ENCODE measurements around the gene PDGFC.

PDGFC gene

DNA sequence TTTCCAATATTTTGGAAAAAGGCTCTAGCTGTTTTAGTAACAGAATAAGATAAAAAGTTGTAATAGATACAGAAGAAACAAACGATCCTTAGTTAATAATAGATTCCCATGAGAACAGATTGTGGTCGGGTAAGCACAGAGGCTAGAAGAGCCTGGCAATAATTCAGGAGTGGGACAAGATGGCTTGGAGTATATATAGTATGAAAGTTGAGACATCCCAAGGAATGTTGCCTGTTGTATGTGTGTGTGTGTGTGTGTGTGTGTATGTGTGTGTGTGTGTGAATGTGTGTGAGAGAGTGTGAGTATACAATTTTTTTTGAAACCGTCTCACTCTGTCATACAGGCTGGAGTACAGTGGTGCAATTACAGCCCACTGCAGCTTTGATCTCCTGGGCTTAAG lies 150.7 kb downstream of the PDGFC start:
- DNase-seq = no peak

DNA sequence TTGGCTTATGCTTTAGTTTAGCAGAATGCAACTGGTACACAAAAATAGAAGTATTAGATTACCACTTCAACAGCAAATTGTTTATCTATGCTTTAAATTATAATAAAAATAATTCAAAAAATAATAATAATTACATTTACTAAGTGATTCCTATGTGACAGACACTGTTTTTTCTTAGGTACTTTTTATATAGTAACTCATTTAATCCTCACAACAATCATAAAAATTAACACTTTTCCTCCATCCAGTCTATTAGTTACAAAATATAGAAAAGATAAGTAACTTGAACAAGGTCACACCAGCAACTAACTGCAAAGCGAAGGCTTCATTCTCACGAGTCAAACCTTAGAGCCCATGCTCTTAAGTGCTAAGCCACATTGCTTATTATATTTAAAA lies 155.2 kb downstream of the PDGFC start:
- no peak for DNase-seq

DNA sequence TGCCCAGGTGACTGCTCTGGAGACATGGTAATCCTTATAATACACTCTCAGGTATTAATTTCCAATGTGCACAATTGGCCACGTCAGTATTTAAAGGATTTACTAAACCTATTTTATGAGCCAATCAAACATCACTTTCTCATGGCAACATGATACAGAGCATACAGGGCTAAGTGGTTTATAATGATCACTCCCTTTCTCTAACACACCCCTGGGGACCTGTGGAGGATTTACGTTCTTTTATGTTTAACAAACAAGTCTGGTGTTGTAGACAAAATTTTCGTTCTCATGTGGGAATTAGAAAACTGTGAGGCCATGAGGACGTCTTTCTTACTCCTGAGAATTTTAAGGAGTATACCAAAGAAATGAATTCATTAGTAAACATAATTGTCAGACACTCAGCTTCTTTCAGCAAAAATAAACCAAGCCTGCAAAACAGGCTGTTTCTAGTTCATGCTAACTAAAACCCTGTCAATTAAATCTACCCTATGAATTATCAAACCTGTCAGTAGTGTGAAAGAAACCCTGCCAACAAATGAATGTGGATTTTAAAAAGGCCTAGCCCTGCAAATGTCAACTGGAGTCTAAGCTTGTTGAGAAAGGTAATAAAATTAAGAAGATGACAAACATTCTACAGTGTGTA lies 155.8 kb downstream of the PDGFC start:
- peak; percentile 94 for DNase-seq

DNA sequence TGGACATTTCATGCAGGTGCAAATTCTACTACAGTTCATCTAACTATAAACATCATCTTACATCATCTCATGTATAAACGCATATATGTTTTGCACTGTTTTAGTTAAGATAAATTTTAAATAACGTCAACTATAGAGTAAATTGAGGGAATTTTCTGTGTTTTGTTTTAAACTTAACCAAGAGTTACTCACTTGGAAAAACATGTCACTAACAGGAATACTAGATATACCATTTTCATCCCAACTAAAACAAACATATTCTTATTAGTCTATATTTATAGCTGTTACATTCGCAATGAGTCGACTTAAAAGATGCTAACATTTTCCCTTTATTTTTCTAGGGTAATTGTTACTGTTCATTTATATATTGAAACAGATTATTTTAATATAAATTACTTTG lies 159.6 kb downstream of the PDGFC start:
- no peak for DNase-seq

DNA sequence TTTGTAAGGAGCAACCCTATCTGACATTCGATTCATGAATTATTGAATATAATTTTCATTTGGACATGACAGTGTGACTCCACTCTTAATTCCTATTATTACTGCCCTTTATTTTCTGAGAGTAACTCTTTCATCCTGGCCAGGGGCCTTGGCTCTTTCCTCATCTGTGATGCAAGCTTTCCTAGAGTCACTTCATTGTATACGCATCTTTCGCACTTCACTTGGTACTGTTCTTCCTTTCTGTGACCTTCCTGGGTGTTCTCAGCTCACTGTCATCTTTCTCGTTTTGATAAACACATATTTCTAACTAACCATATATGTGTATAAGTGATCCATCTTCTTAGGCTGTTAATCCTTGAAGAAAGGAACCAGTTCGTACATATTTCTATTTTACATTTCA lies 160.3 kb downstream of the PDGFC start:
- DNase-seq = no peak

DNA sequence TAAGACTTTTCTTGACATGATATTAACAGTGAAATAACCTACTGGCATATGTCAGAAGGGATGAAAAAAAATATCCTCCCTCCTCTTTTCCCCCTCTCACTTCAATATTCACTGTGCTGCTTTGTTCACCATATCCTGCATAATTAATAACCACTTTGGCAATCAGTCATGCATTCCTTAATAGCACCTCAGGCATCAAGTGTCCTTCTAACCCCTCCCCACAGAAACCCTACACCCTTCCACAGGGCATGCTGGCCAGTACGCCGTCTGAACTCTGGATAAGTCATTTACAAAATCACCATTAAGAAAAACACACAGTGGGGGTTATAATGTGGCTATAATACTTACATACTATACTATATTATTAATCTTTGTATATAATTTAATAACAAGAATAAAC lies 165.9 kb downstream of the PDGFC start:
- peak; percentile 76 for DNase-seq

DNA sequence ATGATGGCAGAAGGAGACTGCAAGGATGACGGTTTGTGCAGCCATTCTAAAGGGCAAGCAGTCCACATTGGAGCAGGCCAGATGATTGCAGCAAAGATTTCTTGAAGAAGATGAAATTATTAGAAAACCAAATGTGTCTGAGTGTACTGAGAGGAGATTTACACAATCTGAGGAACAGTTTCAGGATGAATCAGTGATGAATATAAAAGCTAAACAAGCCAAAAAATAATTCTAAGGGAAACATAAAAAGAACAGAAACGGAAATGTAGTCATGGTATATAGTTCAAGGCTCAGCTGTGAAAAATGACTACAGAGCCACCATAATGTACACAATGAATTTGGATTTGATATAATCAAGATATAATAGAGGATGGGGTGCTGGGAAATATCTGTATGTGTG lies 168.5 kb downstream of the PDGFC start:
- no peak for DNase-seq

DNA sequence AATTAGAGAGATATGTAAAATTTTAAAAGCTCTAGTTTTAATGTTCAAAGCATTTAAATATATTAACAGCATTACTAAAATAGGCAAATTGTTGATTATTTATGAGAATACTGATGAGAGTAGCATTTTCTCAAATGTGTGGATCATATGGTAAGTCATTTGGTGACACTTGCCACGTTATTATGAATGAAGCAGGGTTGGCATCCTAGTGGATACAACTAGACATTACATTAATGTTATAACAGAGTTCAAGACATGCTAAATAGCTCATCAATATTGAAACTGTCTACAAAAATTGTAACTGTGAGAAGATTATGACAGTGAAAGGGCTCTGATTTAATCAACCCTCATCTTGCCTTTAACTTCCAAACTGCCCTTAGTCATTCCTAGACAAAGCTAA lies 171.1 kb downstream of the PDGFC start:
- DNase-seq = no peak

DNA sequence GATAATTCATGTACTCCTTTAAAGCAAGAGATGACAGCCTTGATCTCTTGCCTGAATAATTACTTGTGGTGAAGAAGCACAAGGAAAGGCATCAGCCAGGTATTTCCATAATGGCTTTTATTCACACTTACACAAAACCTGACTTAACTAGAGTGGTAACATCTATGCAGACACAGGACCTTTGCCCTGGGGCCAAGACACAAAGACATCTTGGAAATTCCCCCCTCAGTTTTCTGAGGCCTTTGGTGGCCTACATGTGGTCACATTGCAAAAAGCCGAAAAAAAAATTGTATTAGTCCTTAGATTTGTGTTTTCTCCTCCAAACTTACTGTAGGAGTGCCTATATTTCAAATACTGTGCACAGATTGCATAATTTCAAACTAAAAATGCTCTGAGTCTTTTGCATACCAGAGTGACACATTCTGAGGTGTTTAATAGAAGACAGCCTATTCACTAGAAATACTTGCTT lies 172.4 kb downstream of the PDGFC start:
- no peak for DNase-seq

DNA sequence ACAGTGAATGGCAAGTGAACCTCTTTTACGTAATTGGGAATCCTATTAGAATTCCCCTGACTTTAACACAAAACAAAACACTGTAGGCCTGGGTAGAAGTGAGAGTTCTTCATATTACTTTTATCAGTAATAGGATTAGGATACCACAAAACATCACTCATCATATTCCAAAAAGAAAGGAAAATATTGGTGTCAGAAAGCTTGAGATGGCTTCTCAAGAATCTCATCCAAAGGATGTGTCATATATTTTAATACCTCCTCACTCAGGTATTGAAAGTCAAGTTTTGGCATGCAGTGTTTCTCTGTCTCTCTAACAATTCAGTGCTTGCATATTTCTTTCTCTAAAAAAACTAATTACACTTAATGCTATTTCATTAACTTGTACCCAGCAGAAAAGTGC lies 173.2 kb downstream of the PDGFC start:
- DNase-seq = no peak

DNA sequence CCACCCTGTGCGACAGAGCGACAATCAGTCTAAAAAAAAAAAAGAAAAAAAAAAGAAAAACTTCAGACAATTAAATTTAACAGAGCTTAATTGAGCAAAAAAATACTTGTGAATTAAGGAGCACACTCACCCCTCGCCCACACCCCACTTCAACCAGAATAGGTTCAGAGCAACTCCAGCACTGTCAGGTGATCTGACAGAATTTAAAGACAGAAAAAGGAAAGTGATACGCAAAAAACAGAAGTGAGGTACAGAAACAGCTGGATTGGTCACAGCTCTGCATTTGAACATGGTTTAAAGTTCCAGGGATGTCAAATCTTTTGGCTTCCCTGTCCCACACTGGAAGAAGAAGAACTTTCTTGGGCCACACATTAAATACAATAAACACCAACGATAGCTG lies 174.4 kb downstream of the PDGFC start:
- DNase-seq = no peak

DNA sequence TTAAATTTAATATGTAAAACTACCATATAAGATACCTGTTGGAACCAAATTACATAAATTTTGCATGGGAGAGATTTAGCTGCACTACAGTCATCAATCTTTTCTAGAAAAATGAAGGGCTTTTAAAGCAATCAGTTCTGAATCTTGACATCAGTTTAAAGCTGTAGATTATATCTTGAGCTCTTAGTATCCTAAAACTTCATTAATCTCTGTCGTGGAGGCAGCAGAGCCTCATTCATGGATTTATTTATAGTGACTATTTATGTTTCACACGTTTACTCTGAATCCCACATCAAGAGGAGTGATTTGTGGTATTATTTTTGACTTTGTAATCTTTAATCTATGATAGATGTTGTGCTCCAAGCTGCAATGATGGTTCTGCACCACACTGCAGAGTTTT lies 175.9 kb downstream of the PDGFC start:
- DNase-seq = no peak

DNA sequence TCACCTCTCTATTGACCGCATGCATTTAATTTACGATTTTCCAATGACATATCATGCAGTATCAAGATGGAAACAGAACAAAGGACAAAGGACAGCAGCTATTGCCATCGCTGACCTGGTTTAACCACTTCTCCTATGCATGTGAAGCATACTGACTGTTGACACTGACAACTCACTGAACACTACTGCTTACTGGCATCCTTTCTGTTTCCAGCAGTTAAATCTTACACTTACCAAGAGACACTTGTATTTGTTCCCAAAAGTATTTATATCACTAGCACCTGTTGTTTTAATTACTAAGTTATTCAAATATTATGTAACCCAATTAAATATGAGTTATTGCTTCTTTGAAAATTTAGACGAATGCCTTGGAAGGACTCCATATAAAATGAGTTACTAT lies 176.7 kb downstream of the PDGFC start:
- DNase-seq = peak; percentile 6

DNA sequence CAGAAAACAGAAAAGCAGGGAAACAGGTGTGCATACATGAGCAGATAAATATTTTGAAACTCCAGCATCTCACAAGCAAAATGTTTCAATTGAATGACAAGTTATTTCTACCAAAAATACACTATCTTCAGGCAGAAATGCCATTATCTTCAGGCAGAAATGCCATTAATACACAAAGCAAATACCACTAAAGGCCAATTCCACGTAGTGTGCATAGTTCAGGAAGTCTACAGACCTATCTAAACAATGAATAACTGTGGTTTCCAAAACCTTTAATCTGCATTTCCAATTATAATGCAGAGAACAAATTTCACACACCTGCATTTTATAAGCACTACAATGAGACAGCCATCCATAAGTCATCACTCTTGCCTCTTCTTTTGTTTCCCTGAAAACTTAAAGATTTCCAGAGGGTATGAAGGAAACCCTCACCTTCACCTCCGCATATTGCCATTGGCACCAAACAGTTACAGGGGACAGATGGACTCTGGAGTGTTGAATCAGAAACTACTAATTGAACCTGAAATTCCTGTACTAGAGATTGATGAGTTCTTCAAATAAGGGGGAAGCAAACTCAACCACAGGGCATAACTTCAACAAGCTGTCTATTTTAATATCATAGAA lies 179.0 kb downstream of the PDGFC start:
- DNase-seq = no peak

DNA sequence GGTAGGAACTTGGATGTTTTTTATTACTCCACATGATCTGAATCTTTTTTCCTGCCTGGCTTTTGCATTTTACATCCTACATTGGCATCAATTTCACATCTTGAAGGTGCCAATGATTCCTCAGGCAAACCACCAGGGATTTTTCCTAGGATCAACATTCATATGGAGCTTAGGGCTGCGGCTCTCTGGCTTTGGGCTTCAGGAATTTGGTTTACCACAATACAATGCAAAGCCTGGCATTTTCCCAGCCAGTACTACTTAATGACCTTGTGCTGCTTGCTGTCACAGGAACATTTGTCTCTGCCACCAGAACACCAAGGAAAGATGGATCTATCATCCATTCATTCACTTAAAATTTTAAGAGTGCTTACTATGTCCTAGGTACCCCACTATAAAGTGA lies 180.7 kb downstream of the PDGFC start:
- no peak for DNase-seq

DNA sequence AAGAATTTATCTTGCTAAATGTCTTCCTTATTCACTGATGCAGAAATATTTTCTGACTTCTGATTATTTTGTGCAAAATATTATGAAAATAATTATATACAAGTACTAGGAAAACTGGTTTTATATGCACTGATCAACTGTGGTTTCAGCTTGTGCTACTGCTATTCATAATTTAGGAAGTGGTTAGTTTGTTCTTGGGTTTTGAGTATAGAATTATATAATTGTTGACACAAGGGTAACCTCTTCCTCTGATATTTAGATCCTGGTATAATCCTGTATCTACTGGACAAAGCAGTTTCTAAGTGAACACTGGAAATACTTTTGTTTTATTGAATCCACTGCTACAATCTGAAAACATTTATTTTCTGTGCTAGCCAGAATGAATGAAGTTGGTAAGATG lies 182.8 kb downstream of the PDGFC start:
- no peak for DNase-seq

DNA sequence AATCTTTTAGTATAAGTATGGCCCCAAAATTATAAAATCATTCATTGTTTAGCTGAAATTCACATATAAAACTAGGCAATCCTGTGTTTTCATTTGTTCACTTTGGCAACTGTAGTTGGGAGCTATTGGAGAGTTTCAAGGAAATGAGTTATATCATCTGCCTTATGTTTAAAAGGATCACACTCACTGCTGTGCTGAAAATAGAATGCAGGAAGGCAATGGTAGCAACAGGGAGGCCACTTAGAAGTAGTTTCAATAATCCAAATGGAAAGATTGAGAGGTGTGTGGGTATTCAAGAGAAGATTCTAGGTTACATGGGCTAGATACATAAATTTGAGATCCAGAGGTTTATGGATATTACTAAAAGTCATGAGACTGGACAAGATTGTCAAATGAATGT lies 184.9 kb downstream of the PDGFC start:
- no peak for DNase-seq

DNA sequence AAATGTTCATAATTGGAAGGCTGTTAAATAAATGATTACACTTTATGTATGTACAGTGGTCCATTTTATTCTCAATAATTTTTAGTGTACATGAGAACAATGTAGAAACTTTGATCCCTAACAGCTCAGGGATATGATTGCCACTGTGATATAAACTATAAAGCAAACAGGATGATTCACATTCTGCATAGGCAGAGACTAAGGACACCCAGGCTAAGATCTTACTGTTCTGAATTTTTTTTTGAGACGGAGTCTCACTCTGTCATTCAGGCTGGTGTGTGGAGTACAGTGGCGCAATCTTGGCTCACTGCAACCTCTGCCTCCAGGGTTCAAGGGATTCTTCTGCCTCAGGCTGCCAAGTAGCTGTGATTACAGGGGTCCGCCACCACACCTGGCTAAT lies 186.6 kb downstream of the PDGFC start:
- no peak for DNase-seq

DNA sequence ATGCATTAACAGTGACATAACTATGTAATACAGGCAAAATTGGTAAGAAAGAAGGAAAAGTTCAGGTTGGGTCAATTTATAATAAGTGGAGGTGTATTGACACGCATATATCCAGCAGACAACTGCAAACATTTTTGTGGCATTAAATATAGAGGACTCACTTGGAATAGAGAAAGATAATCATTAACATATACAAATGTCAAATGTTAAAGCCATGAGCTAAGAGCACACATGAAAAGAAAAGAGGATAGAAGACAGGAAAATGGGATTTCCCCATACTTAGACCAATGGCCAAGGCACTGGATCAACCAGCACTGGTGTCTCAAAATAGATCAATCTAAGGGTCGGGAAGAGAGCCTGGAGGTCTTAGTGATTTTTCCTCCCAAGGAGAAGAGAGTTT lies 187.6 kb downstream of the PDGFC start:
- no peak for DNase-seq

DNA sequence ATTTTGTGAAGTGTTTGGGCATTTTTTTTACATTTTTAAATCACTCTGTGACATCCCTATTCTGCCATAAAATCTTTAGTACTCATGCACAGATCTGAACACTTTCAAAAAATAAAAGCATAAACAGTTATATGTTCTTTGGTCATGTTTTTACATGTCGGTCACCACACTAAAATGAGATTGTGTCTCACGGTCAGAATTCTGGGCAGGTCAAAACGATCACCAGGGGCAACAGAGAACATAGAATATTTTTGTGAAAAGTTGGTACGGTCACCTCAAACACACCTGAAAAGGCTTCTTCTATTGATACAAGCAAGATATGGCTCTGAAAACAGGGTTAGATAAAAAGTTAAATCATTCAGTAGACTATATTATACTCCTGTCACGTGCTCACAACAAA lies 189.1 kb downstream of the PDGFC start:
- no peak for DNase-seq

DNA sequence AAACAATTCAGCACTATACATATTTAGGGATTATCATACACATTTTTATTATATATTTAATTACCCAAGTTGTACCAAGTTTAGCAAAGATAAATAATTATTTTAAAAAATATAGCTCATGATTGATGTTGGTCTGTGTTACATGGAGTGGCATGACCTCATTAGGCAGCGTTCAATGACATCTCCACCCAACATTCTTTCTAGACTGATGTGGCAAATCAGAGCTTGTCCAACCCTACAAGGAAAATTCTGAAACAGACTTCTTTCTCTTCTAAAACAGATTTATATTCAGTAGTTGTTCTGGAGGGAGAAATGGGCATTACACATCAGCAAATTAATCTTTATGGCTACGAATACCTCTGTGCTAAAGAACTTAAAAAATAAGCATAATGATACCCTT lies 189.7 kb downstream of the PDGFC start:
- no peak for DNase-seq

DNA sequence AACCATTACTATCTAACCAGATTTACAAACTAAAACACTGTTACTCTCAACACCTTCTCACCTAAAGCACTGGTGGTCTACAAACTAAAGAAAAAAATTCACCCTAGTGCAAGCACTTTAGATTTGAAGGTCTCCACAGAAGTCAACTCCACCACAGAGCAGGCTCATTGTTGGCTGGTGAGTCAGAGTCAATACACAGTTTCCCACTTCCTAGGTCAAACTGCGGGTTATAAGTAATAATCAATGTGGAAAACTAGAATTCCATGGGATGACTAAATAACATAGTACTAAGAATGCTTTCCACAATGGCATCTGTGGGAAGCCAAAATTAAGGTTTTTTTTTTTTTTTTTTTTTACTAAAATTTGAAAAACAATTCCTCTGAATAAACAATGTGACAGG lies 191.8 kb downstream of the PDGFC start:
- no peak for DNase-seq

DNA sequence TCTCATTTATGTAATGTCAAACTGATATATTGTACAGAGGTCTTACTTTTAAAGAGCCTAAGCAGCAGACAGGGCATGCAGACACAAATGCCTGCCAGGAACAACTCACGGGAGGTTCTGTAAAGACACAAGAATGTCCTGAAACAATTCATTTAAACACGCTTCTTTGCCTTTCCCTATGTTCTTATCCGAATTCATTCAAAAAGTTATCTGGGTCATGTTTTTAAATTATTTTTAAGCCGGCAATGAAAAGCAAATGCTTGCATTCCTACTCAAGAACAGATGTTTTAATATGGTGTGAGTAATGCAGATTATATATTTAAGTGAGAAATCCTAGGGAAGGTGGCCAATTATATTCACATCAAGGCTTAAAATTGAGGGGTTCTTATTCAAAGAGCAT lies 192.6 kb downstream of the PDGFC start:
- no peak for DNase-seq

DNA sequence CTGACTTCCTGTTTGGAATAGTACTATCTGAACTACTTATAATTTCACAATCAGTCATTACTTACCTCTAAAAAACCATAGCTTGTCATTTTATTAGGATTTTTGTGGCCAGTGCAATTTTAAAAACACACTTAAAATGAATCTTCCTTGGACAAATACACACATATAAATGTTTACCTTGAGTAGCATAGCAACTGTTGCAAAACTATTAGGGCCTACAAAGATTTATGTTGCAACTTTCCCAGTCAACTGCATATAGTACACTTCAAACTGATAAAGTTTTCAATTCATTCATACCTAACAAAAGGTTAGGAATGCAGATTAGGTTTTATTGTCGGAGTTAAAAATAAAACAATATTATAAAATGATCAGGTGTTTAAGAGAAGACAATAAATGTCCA lies 193.0 kb downstream of the PDGFC start:
- no peak for DNase-seq

DNA sequence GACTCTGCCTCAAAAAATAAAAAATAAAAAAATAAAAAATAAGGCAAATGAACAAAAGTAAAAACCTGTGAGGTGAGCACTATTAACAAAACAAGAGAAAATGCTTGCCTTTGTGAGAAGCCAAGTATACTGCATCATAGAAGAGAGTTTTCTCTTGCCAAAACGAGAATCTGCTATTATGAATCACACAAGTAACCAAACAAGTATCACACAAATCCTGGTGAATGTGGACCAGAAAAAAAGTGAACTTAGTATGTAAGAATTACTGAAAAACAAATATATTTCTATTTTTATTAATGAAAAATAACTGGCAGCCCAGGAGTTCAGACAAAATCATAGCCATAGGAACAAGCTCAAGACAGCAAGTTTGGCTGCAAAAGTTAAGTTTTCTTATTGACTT lies 193.5 kb downstream of the PDGFC start:
- DNase-seq = no peak

All from NCI-H1417 treated with DMSO at 0.1 percent for 48 hours (cell line).